GM23338 (cell line): ENCODE results near the gene BICRA. TPM values are rescaled to one million over a fixed set of nuclear protein-coding genes. Genes with fewer than 3 reads are reported as not detected.

Experiments used
- ATAC-seq: fragments of 200-7000 bp; cut with Tn5 transposase; 3 replicates; pipeline ENCODE4 v1.9.1; 2020
- DNase-seq: peaks from one replicate; pipeline ENCODE4 v3.0.0-alpha.2; 2015; ENCODE audit warnings: low spot score
- H2AFZ ChIP-seq: fragments of 200-600 bp; sonication (generic); 2 replicates; pipeline ENCODE4 v1.8.0; 2016; ENCODE audit warnings: antibody characterized with exemption, mild to moderate bottlenecking, moderate library complexity
- H3F3A ChIP-seq: fragments of 200-600 bp; sonication (generic); replicated peaks from 2 replicates; pipeline ENCODE4 v1.8.0; 2017; ENCODE audit warnings: antibody characterized with exemption, mixed run types, low read depth
- H3K27ac ChIP-seq: fragments of 200-600 bp; sonication (generic); 2 replicates; pipeline ENCODE4 v1.6.1; 2016; ENCODE audit warnings: low read depth
- H3K27me3 ChIP-seq: fragments of 200-600 bp; sonication (generic); 2 replicates; pipeline ENCODE4 v1.8.0; 2016; ENCODE audit warnings: mild to moderate bottlenecking, mixed run types, moderate library complexity; ENCODE audit not compliant: insufficient read depth
- H3K36me3 ChIP-seq: fragments of 200-600 bp; sonication (generic); 2 replicates; pipeline ENCODE4 v1.8.0; 2016; ENCODE audit warnings: mild to moderate bottlenecking; ENCODE audit not compliant: insufficient read depth
- H3K4me1 ChIP-seq: fragments of 200-600 bp; sonication (generic); 2 replicates; pipeline ENCODE4 v1.8.0; 2016; ENCODE audit warnings: mild to moderate bottlenecking, moderate library complexity; ENCODE audit not compliant: insufficient read depth
- H3K4me2 ChIP-seq: fragments of 200-600 bp; sonication (generic); 2 replicates; pipeline ENCODE4 v1.7.1; 2017; ENCODE audit warnings: mixed run types
- H3K4me3 ChIP-seq: fragments of 200-600 bp; sonication (generic); 2 replicates; pipeline ENCODE4 v1.6.1; 2016; ENCODE audit warnings: mixed run types
- H3K79me2 ChIP-seq: fragments of 200-600 bp; sonication (generic); replicated peaks from 2 replicates; pipeline ENCODE4 v1.8.0; 2017; ENCODE audit warnings: mild to moderate bottlenecking; ENCODE audit not compliant: insufficient read depth
- H3K9me2 ChIP-seq: fragments of 200-600 bp; sonication (generic); 2 replicates; pipeline ENCODE4 v1.8.0; 2017; ENCODE audit not compliant: insufficient read depth
- H4K20me1 ChIP-seq: fragments of 200-600 bp; sonication (generic); replicated peaks from 2 replicates; pipeline ENCODE4 v1.8.0; 2017; ENCODE audit warnings: mild to moderate bottlenecking; ENCODE audit not compliant: insufficient read depth
- H3K27ac Mint-ChIP-seq: 2 replicates; pipeline ENCODE4 v1.8.0; 2020; ENCODE audit warnings: inconsistent platforms, mild to moderate bottlenecking, moderate library complexity, mixed read lengths
- H3K27me3 Mint-ChIP-seq: 3 replicates; pipeline ENCODE4 v1.8.0; 2022; ENCODE audit warnings: low read depth, mild to moderate bottlenecking, moderate library complexity, mixed read lengths, inconsistent platforms; ENCODE audit not compliant: insufficient read depth, poor library complexity
- H3K36me3 Mint-ChIP-seq: 3 replicates; pipeline ENCODE4 v1.8.0; 2021; ENCODE audit warnings: low read depth, mild to moderate bottlenecking, inconsistent platforms, moderate library complexity, mixed read lengths
- H3K4me1 Mint-ChIP-seq: 3 replicates; pipeline ENCODE4 v1.8.0; 2020; ENCODE audit warnings: mild to moderate bottlenecking, inconsistent platforms, mixed read lengths
- H3K4me3 Mint-ChIP-seq: 3 replicates; pipeline ENCODE4 v1.8.0; 2021; ENCODE audit warnings: moderate library complexity, mild to moderate bottlenecking, inconsistent platforms, mixed read lengths
- H3K9me3 Mint-ChIP-seq: 3 replicates; pipeline ENCODE4 v1.8.0; 2020; ENCODE audit warnings: moderate library complexity, mild to moderate bottlenecking, inconsistent platforms, mixed read lengths
- EZH2 ChIP-seq: fragments of 200-600 bp; sonication (generic); IDR thresholded peaks from one replicate; pipeline ENCODE4 v1.8.0; 2017; ENCODE audit warnings: antibody characterized with exemption, mild to moderate bottlenecking, low read depth; ENCODE audit not compliant: unreplicated experiment
- STAT1 ChIP-seq: IDR thresholded peaks from one replicate; pipeline ENCODE4 v1.6.1; 2016; ENCODE audit warnings: antibody characterized with exemption; ENCODE audit not compliant: unreplicated experiment
- ZNF331 ChIP-seq: fragments of 250-450 bp; sonication (Bioruptor Pico); IDR thresholded peaks from 2 replicates; pipeline ENCODE4 v1.5.0; 2020; ENCODE audit warnings: low read depth, mild to moderate bottlenecking, moderate library complexity
- ZNF462 ChIP-seq: fragments of 250-450 bp; sonication (Bioruptor Pico); IDR thresholded peaks from 2 replicates; pipeline ENCODE4 v1.5.0; 2020; ENCODE audit warnings: mild to moderate bottlenecking, moderate library complexity
- polyA plus RNA-seq: library from polyadenylated mRNA; unstranded; fragments of >200 nt; fragmentation: Nextera tagmentation; extraction: Ambion mirVana; gene quantifications from 2 replicates; pipeline ENCODE4 v1.2.1, GENCODE V29; 2016
- total RNA-seq: library from RNA; depleted of rRNA; stranded (reverse); fragments of >200 nt; shearing (Covaris generic); gene quantifications from 2 replicates; pipeline ENCODE4 v1.2.3, GENCODE V29; 2014

Gene BICRA
- total and polyA plus RNA-seq, 2 experiments from 2014 or later, result 7.0 to 37.7 TPM

- TF ChIP-seq ZNF462 (CRISPR knock-in tag), result no peak
- no peak for TF ChIP-seq ZNF331 (CRISPR knock-in tag)
- no peak for TF ChIP-seq STAT1
These were observed 19.3 kb downstream of the BICRA start (continued) for GRCh38 chr19:47628078-47628771.

DNA sequence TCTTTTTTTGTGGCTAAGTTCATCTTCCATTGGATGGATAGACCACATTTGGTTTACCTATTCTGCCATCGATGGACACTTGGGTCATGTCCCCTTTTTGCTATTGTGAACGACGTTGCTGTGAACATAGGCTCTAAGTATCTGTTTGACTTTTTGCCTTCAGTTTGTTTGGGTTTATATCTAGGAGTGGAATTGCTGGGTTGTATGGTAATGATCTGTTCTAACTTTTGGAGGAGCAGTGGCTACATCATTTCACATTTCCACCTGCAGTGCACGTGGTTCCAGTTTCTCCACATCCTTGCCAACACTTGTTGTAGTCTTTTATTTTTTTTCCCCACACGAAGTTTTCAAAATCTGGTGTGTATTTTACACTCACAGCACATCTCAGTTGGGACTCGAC lies 21.7 kb downstream of the BICRA start:
- Histone ChIP-seq H3K4me1 (peaks cover 23% of the 10 kb centered on the region), H3K9me2 (no peaks in the 10 kb centered on the region), H3K79me2 (peaks cover 100% of the 10 kb centered on the region), H3K27ac (0 out of 2 replicates have a peak overlapping the region, but pooled peaks have one; percentile 14), H3K4me3 (no peak overlapping the region), H4K20me1 (peaks cover 36% of the 10 kb centered on the region), H3K27me3 (no peaks in the 10 kb centered on the region), H2AFZ (no peak overlapping the region), H3K36me3 (no peaks in the 10 kb centered on the region), H3F3A (no peaks in the 10 kb centered on the region), H3K4me2 (no peak overlapping the region)
- DNase-seq (no peak), ATAC-seq (no peak)
- H3K36me3 Mint-ChIP-seq, result peaks cover 24% of the 10 kb centered on the region
- no peaks in the 10 kb centered on the region; the same call in 2 of the 3 replicates for H3K9me3 Mint-ChIP-seq
- H3K27ac Mint-ChIP-seq, result no peak overlapping the region
- no peak for TF ChIP-seq EZH2
- no peak overlapping the region for H3K4me3 Mint-ChIP-seq
- peaks cover 35% of the 10 kb centered on the region for H3K4me1 Mint-ChIP-seq
- peaks cover 21% of the 10 kb centered on the region for H3K27me3 Mint-ChIP-seq
